Upper lobe of right lung (tissue), 1 donor: ENCODE data around the gene ANKS3. TPM values are rescaled to one million over a fixed set of nuclear protein-coding genes. Genes with fewer than 3 reads are reported as not detected.

Source experiments
- ATAC-seq: fragments of 200-7000 bp; cut with Tn5 transposase; one replicate; pipeline ENCODE4 v1.9.1; 2020; ENCODE audit warnings: mild to moderate bottlenecking, moderate library complexity
- DNase-seq: peaks from one replicate; pipeline ENCODE4 v3.0.0-alpha.2; 2020
- H3K27ac ChIP-seq: fragments of 200-600 bp; one replicate; pipeline ENCODE4 v1.8.0; 2022
- H3K27me3 ChIP-seq: fragments of 200-600 bp; one replicate; pipeline ENCODE4 v1.8.0; 2022; ENCODE audit warnings: mild to moderate bottlenecking
- H3K36me3 ChIP-seq: fragments of 200-600 bp; one replicate; pipeline ENCODE4 v1.8.0; 2022
- H3K4me1 ChIP-seq: fragments of 200-600 bp; one replicate; pipeline ENCODE4 v1.8.0; 2022
- H3K4me3 ChIP-seq: fragments of 200-600 bp; one replicate; pipeline ENCODE4 v1.8.0; 2022; ENCODE audit warnings: mild to moderate bottlenecking
- H3K9me3 ChIP-seq: fragments of 200-600 bp; one replicate; pipeline ENCODE4 v1.8.0; 2022
- CTCF ChIP-seq: fragments of 200-600 bp; IDR thresholded peaks from one replicate; pipeline ENCODE4 v1.8.0; 2022; ENCODE audit warnings: antibody characterized with exemption
- intact Hi-C: fragments of 100-400 bp; cut with DNase I; formaldehyde crosslinking; loops from one replicate; pipeline ENCODE4 v1.11.0; 2022
- total RNA-seq: library from RNA; stranded (reverse); fragmentation: NEBNext Ultra II Directional; extraction: Animal tissue kit (Norgen Biotek cat#: 25700); gene quantifications from one replicate; pipeline ENCODE4 v1.2.1, GENCODE V29; 2021
- donor health status: DM: no; HTN: yes; CAD: no; lungs with severe emphysema.

Gene ANKS3
- total RNA-seq, 1 donor from 2014 or later, result 20.6 TPM

GRCh38 chr16:4700997-4701743 is 32.9 kb downstream of the ANKS3 start:
- Histone ChIP-seq H3K4me3 (no peak overlapping the region), H3K36me3 (peaks cover 74% of the 10 kb centered on the region), H3K27me3 (no peaks in the 10 kb centered on the region), H3K27ac (no peak overlapping the region), H3K4me1 (no peaks in the 10 kb centered on the region), H3K9me3 (no peaks in the 10 kb centered on the region)
- DNase-seq, result no peak
- intact Hi-C loops, result no loop called here
- no peak for ATAC-seq
- no peak for TF ChIP-seq CTCF

GRCh38 chr16:4700380-4700996 is 33.6 kb downstream of the ANKS3 start:
- ATAC-seq (no peak), DNase-seq (no peak)
- Histone ChIP-seq H3K27ac (no peak overlapping the region), H3K36me3 (peaks cover 72% of the 10 kb centered on the region), H3K4me1 (no peaks in the 10 kb centered on the region), H3K27me3 (no peaks in the 10 kb centered on the region), H3K4me3 (no peak overlapping the region), H3K9me3 (no peaks in the 10 kb centered on the region)
- intact Hi-C loops, result no loop called here
- no peak for TF ChIP-seq CTCF

DNA sequence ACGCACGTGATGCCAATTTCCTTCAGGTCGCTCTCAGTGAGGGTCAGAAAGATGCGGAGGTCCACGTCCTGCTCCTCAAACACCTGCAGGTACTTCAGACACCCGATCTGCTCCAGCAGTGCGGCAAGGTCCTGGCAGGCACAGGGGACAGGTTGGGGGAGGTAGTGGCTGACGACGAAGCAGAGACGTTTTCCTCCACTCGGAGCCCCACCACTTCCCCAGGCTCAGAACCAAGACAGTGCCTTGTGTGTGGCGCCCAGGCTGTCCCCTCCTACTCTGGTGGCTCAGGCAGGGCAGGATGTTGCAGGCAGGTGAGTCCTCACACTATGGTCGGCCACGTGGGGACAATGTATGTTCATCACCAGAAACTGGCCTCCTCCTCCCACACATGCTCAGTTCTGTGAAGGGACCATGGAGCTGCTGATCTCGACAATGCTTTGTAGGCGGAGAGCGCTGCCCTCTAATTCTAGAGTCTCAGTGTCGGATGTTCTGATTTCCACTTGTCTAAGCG is 35.0 kb downstream of the ANKS3 start:
- Histone ChIP-seq H3K4me1 (peaks cover 8% of the 10 kb centered on the region), H3K27me3 (no peaks in the 10 kb centered on the region), H3K36me3 (peaks cover 67% of the 10 kb centered on the region), H3K9me3 (no peaks in the 10 kb centered on the region), H3K27ac (no peak overlapping the region), H3K4me3 (no peak overlapping the region)
- intact Hi-C loops, result no loop called here
- no peak for DNase-seq
- no peak for ATAC-seq
- TF ChIP-seq CTCF, result no peak

- ATAC-seq, result no peak
- H3K27ac ChIP-seq, result no peak overlapping the region
- no peak for DNase-seq
- H3K9me3 ChIP-seq, result no peaks in the 10 kb centered on the region
- intact Hi-C loops, result no loop called here
- H3K36me3 ChIP-seq, result peaks cover 62% of the 10 kb centered on the region
- no peak for TF ChIP-seq CTCF
- no peaks in the 10 kb centered on the region for H3K27me3 ChIP-seq
- H3K4me1 ChIP-seq, result peaks cover 8% of the 10 kb centered on the region
- no peak overlapping the region for H3K4me3 ChIP-seq
Observed at GRCh38 chr16:4698321-4699045, 35.6 kb downstream of the ANKS3 start.

GRCh38 chr16:4697848-4698291 is 36.2 kb downstream of the ANKS3 start:
- ATAC-seq, result no peak
- Histone ChIP-seq H3K27ac (no peak overlapping the region), H3K4me3 (no peak overlapping the region), H3K27me3 (no peaks in the 10 kb centered on the region), H3K9me3 (no peaks in the 10 kb centered on the region), H3K4me1 (peaks cover 10% of the 10 kb centered on the region), H3K36me3 (peaks cover 62% of the 10 kb centered on the region)
- intact Hi-C loops, result no loop called here
- no peak for DNase-seq
- no peak for TF ChIP-seq CTCF
